GM12878 (cell line): ENCODE data around the gene YIF1A. TPM values are rescaled to one million over a fixed set of nuclear protein-coding genes. Genes with fewer than 3 reads are reported as not detected.

ENCODE experiments used
- ATAC-seq: fragments of 200-7000 bp; cut with Tn5 transposase; 3 replicates; pipeline ENCODE4 v1.9.1; 2020; ENCODE audit warnings: mild to moderate bottlenecking, moderate library complexity
- BruUV-seq: library from RNA; stranded (reverse); fragments of 400-500 nt; replicated peaks from 2 replicates; lab custom pipeline; 2021; lab: Mats Ljungman, UMichigan
- CTCF ChIA-PET: fragments of 300-600 bp; sonication (Branson Sonifier 250); formaldehyde crosslinking; extraction: SDS; loops from one replicate; lab custom pipeline; 2021; ENCODE audit warnings: inconsistent platforms; lab: Yijun Ruan, JAX
- POLR2A ChIA-PET: fragments of 350-600 bp; formaldehyde crosslinking; extraction: SDS; loops from one replicate; lab custom pipeline; 2021; ENCODE audit warnings: inconsistent platforms; lab: Charles Lee
- RAD21 ChIA-PET: fragments of 300-600 bp; sonication (Branson Sonifier 250); formaldehyde crosslinking; loops from one replicate; lab custom pipeline; 2023; ENCODE audit warnings: antibody characterized with exemption; ENCODE audit not compliant: unreplicated experiment; lab: Charles Lee
- SMC1A ChIA-PET: fragments of 300-600 bp; sonication (Branson Sonifier 250); formaldehyde crosslinking; loops from one replicate; lab custom pipeline; 2023; ENCODE audit not compliant: unreplicated experiment, uncharacterized antibody; lab: Charles Lee
- DNase-seq: peaks from one replicate; pipeline ENCODE4 v3.0.0-alpha.2; 2011; ENCODE audit warnings: low read depth, low spot score
- FAIRE-seq: peaks from 3 replicates; lab custom pipeline; 2011; peaks lifted over from hg19 to GRCh38; lab: Jason Lieb, UNC
- H2AFZ ChIP-seq: 2 replicates; pipeline ENCODE4 v1.6.0; 2011; ENCODE audit warnings: low read depth, low read length, control low read depth; ENCODE audit not compliant: control insufficient read depth
- H3K27ac ChIP-seq: 2 replicates; pipeline ENCODE4 v1.5.1; 2011; ENCODE audit warnings: control low read depth; ENCODE audit not compliant: control insufficient read depth, insufficient read depth
- H3K27me3 ChIP-seq, 2 experiments: replicated peaks in 1 of 2; 2 replicates each; pipeline versions ENCODE4 v1.6.0 to v1.6.1; 2011; ENCODE audit warnings: low read length in 1 of 2; ENCODE audit not compliant: control insufficient read depth in 2 of 2, insufficient read depth in 2 of 2
- H3K36me3 ChIP-seq, 2 experiments: 2 replicates each; pipeline ENCODE4 v1.5.1; 2011; ENCODE audit warnings: low read length in 1 of 2; ENCODE audit not compliant: control insufficient read depth in 2 of 2, insufficient read depth in 2 of 2
- H3K4me1 ChIP-seq: 2 replicates; pipeline ENCODE4 v1.6.1; 2011; ENCODE audit warnings: mild to moderate bottlenecking, low read length, moderate library complexity, mixed read lengths; ENCODE audit not compliant: control insufficient read depth, insufficient read depth
- H3K4me2 ChIP-seq: 2 replicates; pipeline ENCODE4 v1.6.0; 2011; ENCODE audit warnings: control low read depth; ENCODE audit not compliant: control insufficient read depth, insufficient read depth
- H3K4me3 ChIP-seq: fragments of 200-600 bp; sonication (generic); 2 replicates; pipeline ENCODE4 v1.5.1; 2016
- H3K79me2 ChIP-seq: 2 replicates; pipeline ENCODE4 v1.6.0; 2011; ENCODE audit warnings: low read length; ENCODE audit not compliant: control insufficient read depth, insufficient read depth
- H3K9ac ChIP-seq: 2 replicates; pipeline ENCODE4 v1.8.0; 2011; ENCODE audit warnings: low read length, control low read depth, mixed read lengths; ENCODE audit not compliant: control insufficient read depth, insufficient read depth
- H3K9me3 ChIP-seq: replicated peaks from 3 replicates; pipeline ENCODE4 v1.5.1; 2011; ENCODE audit warnings: mild to moderate bottlenecking, low read length; ENCODE audit not compliant: control insufficient read depth, insufficient read depth
- H4K20me1 ChIP-seq: 2 replicates; pipeline ENCODE4 v1.6.0; 2011; ENCODE audit not compliant: control insufficient read depth, insufficient read depth
- CBFB ChIP-seq: IDR thresholded peaks from 2 replicates; pipeline ENCODE4 v1.6.1; 2016; ENCODE audit warnings: antibody characterized with exemption, low read depth
- CHD1 ChIP-seq: IDR thresholded peaks from 2 replicates; pipeline ENCODE4 v1.6.1; 2012; ENCODE audit warnings: low read depth, low read length, improper control_type of control experiment
- KDM1A ChIP-seq: fragments of 200-600 bp; sonication (generic); IDR thresholded peaks from 2 replicates; pipeline ENCODE4 v1.6.1; 2016; ENCODE audit warnings: borderline replicate concordance
- MAX ChIP-seq: IDR thresholded peaks from 2 replicates; pipeline ENCODE4 v1.6.1; 2012; ENCODE audit warnings: low read depth, low read length, improper control_type of control experiment
- MYC ChIP-seq: IDR thresholded peaks from 2 replicates; pipeline ENCODE4 v1.6.1; 2011; ENCODE audit warnings: mild to moderate bottlenecking, low read length, moderate library complexity, inconsistent platforms; ENCODE audit not compliant: insufficient read depth, insufficient replicate concordance, insufficient read length, severe bottlenecking
- NRF1 ChIP-seq: conservative IDR thresholded peaks from 2 replicates; pipeline ENCODE4 v1.6.1; 2011; ENCODE audit warnings: mild to moderate bottlenecking, low read depth, low read length, improper control_type of control experiment
- RBBP5 ChIP-seq: fragments of 200-600 bp; sonication (generic); conservative IDR thresholded peaks from 2 replicates; pipeline ENCODE4 v1.6.1; 2016
- REST ChIP-seq: IDR thresholded peaks from 2 replicates; pipeline ENCODE4 v1.6.1; 2012; ENCODE audit warnings: mild to moderate bottlenecking, low read depth, low read length
- SIN3A ChIP-seq: IDR thresholded peaks from 2 replicates; pipeline ENCODE4 v1.6.1; 2012; ENCODE audit warnings: low read depth, low read length, improper control_type of control experiment
- TARDBP ChIP-seq: IDR thresholded peaks from 2 replicates; pipeline ENCODE4 v1.6.1; 2016; ENCODE audit warnings: borderline replicate concordance
- YBX1 ChIP-seq: fragments of 450-650 bp; IDR thresholded peaks from 2 replicates; pipeline ENCODE4 v1.6.1; 2016; ENCODE audit warnings: antibody characterized with exemption
- YY1 ChIP-seq: IDR thresholded peaks from 2 replicates; pipeline ENCODE4 v1.6.1; 2011; ENCODE audit warnings: low read depth, mild to moderate bottlenecking, low read length
- WGBS: methylation state at CpG from one replicate; pipeline ENCODE4 v1.1.6; 2016; ENCODE audit warnings: low lambda C conversion rate; ENCODE audit not compliant: insufficient replicate concordance, insufficient coverage; ENCODE audit errors: missing lambda C conversion rate; 5-methylcytosine and 5-hydroxymethylcytosine counted together
- in situ Hi-C: fragments of 300-500 bp; cut with MboI; formaldehyde crosslinking; loops from 9 replicates; pipeline ENCODE4 v1.14.3; 2018; ENCODE audit warnings: mixed read lengths
- intact Hi-C: fragments of 100-400 bp; cut with micrococcal nuclease; formaldehyde crosslinking; loops from one replicate; pipeline ENCODE4 v1.14.2; 2022; ENCODE audit not compliant: unreplicated experiment
- polyA plus RNA-seq, 11 experiments: library from polyadenylated mRNA; depleted of rRNA in 4 of 11; unstranded in 6 of 11; stranded (reverse) in 5 of 11; fragments of >200 nt; fragmentation: Nextera tagmentation in 4 of 11; fragmentation: Illumina TruSeq in 1 of 11; extraction: Ambion mirVana in 4 of 11; extraction: Trizol in 1 of 11; gene quantifications; 1 replicate in 1 of 11; 2 replicates in 10 of 11; pipeline versions ENCODE4 v1.2.1 to v1.2.3, GENCODE V29; 2011 to 2016; ENCODE audit warnings: inconsistent platforms in 2 of 11, missing spikeins in 2 of 11, low read depth in 1 of 11
- total RNA-seq, 4 experiments: library from RNA; depleted of rRNA in 3 of 4; stranded (reverse); fragments of >200 nt in 3 of 4; fragmentation: Illumina TruSeq in 1 of 4; extraction: Trizol in 1 of 4; gene quantifications; 2 replicates each; pipeline versions ENCODE4 v1.2.1 to v1.2.3, GENCODE V29; 2013 to 2021
- TF ChIP-seq, protein P1 (sequence below): fragments of 450-650 bp; conservative IDR thresholded peaks from 2 replicates; pipeline ENCODE4 v1.6.1; 2017; ENCODE audit warnings: mild to moderate bottlenecking, moderate library complexity
- TF ChIP-seq, protein P2 (sequence below): fragments of 450-650 bp; IDR thresholded peaks from 2 replicates; pipeline ENCODE4 v1.6.1; 2018; ENCODE audit warnings: borderline replicate concordance, mild to moderate bottlenecking; ENCODE audit not compliant: partially characterized antibody

YIF1A gene
- total and polyA plus RNA-seq, 10 of the 15 experiments (the other 5 are each of a cell fraction or from before 2014, with no cell fraction given), result 6.6 to 128 (median 71.7) TPM

- WGBS, result 52% methylated on average over 12 of the region's 20 CpGs
- in situ Hi-C loops (no loop called here), intact Hi-C loops (loop anchor here (1.0 to 2.0 kb wide), 2 partner anchors 13 to 60 kb away; partner anchors contain the start of gene RAB1B)
Observed at GRCh38 chr11:66281776-66282467, 7.0 kb downstream of the YIF1A start.

More at GRCh38 chr11:66281776-66282467, 7.0 kb downstream of the YIF1A start:
- POLR2A ChIA-PET, result interaction anchor here (1.1 to 1.3 kb wide), 2 partner anchors 9 to 14 kb away, joined by 5 to 7 read pairs; partner anchors contain the start of gene RAB1B
- H3K9me3 ChIP-seq, result no peaks in the 10 kb centered on the region
- DNase-seq, result no peak
- H4K20me1 ChIP-seq, result no peaks in the 10 kb centered on the region; the same call in none of the 2 replicates
- H3K4me2 ChIP-seq, result no peak overlapping the region
- CTCF ChIA-PET, result interaction anchor here (0.7 to 3.3 kb wide), 6 partner anchors 10 to 397 kb away, joined by 3 to 29 read pairs (median 4); no protein-coding TSS in a partner anchor
- no peaks in the 10 kb centered on the region for H3K27me3 ChIP-seq
- H2AFZ ChIP-seq, result no peak overlapping the region
- H3K36me3 ChIP-seq, result no peaks in the 10 kb centered on the region; a peak in 1 of 4 replicates
- H3K79me2 ChIP-seq, result no peaks in the 10 kb centered on the region
- H3K4me3 ChIP-seq, result no peak overlapping the region
- BruUV-seq, result no TSS peak
- no peak overlapping the region for H3K9ac ChIP-seq
- no peak for FAIRE-seq
- RAD21 ChIA-PET, result interaction anchor here (1.3 to 2.2 kb wide), 3 partner anchors 9 to 60 kb away, joined by 4 to 11 read pairs (median 9); partner anchors contain the start of gene RAB1B
- peaks cover 12% of the 10 kb centered on the region for H3K4me1 ChIP-seq
- TF ChIP-seq REST (no peak), KDM1A (no peak), CBFB (no peak), SIN3A (no peak), CHD1 (no peak), RBBP5 (no peak), YY1 (no peak), YBX1 (no peak), MYC (no peak), TARDBP (no peak), MAX (no peak), NRF1 (no peak)
- TF ChIP-seq, protein P1, sequence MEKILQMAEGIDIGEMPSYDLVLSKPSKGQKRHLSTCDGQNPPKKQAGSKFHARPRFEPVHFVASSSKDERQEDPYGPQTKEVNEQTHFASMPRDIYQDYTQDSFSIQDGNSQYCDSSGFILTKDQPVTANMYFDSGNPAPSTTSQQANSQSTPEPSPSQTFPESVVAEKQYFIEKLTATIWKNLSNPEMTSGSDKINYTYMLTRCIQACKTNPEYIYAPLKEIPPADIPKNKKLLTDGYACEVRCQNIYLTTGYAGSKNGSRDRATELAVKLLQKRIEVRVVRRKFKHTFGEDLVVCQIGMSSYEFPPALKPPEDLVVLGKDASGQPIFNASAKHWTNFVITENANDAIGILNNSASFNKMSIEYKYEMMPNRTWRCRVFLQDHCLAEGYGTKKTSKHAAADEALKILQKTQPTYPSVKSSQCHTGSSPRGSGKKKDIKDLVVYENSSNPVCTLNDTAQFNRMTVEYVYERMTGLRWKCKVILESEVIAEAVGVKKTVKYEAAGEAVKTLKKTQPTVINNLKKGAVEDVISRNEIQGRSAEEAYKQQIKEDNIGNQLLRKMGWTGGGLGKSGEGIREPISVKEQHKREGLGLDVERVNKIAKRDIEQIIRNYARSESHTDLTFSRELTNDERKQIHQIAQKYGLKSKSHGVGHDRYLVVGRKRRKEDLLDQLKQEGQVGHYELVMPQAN, result no peak
- TF ChIP-seq, protein P2, sequence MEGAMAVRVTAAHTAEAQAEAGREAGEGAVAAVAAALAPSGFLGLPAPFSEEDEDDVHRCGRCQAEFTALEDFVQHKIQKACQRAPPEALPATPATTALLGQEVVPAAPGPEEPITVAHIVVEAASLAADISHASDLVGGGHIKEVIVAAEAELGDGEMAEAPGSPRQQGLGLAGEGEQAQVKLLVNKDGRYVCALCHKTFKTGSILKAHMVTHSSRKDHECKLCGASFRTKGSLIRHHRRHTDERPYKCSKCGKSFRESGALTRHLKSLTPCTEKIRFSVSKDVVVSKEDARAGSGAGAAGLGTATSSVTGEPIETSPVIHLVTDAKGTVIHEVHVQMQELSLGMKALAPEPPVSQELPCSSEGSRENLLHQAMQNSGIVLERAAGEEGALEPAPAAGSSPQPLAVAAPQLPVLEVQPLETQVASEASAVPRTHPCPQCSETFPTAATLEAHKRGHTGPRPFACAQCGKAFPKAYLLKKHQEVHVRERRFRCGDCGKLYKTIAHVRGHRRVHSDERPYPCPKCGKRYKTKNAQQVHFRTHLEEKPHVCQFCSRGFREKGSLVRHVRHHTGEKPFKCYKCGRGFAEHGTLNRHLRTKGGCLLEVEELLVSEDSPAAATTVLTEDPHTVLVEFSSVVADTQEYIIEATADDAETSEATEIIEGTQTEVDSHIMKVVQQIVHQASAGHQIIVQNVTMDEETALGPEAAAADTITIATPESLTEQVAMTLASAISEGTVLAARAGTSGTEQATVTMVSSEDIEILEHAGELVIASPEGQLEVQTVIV, result no peak
- TF ChIP-seq, all 136 proteins: peak for 0
- H3K27ac ChIP-seq, result no peak overlapping the region
- ATAC-seq, result no peak
- SMC1A ChIA-PET, result interaction anchor here (1.4 to 3.4 kb wide), 2 partner anchors 14 to 57 kb away, joined by 3 to 10 read pairs; partner anchors contain the start of gene RAB1B
